Measurements from ENCODE around the gene UBIAD1.

DNA sequence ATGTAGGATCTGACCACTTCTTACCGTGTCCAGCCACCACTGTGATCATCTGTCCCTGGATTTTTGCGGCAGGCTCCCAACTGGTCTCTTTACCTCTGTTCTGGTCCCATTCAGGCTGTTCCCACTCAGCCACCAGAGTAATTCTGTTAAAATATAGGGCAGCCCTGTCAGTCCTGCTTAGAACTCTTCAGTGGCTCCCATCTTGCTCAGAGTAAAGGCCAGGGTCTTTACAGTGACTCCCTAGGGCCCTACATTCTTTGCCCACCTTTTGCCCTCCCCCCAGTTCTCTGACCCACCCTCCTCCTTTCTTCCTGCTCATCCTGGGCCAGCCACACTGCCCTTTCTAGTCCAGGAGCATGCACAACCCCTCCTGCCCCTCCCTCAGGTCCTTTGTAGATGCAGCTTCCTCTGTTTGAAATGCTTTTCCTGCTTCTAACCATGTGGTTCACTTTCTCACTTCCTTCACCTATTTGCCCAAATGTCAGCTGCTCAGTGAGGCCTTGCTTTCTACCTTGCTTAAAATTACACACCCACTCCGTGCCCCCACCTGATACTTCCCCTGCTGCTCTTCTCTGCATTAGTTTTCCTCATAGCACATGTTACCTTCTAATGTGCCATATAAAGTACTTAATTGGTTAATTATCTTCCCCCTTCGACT, 7.8 kb downstream of the UBIAD1 start:
- no peak for TF ChIP-seq CTCF (IDR thresholded peaks at IDR 0.05; ENCODE audit: extremely low read depth in 1 of 2, insufficient read depth in 1 of 2, low read depth in 1 of 2, low read length in 2 of 2)
- TF ChIP-seq JUN (IDR thresholded peaks at IDR 0.05; ENCODE audit: borderline replicate concordance, insufficient read depth, insufficient read length, low read depth): no peak
- no peak for TF ChIP-seq EZH2 (IDR thresholded peaks at IDR 0.05; ENCODE audit: borderline replicate concordance, low read depth, low read length, severe bottlenecking)
- TF ChIP-seq POLR2A (IDR thresholded peaks at IDR 0.05; ENCODE audit: low read depth, low read length): no peak
- TF ChIP-seq FOS (IDR thresholded peaks at IDR 0.05; ENCODE audit: borderline replicate concordance, insufficient read depth, low read length): no peak
- no peak for TF ChIP-seq GATA2 (IDR thresholded peaks at IDR 0.05; ENCODE audit: insufficient read depth, insufficient read length, low read depth, low read length)
